Measurements from ENCODE around the gene FCHO1.

- TF ChIP-seq, protein P1, sequence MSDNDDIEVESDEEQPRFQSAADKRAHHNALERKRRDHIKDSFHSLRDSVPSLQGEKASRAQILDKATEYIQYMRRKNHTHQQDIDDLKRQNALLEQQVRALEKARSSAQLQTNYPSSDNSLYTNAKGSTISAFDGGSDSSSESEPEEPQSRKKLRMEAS (IDR thresholded peaks at IDR 0.05; ENCODE audit: low read depth, low read length), result no peak
- TF ChIP-seq, protein P2, sequence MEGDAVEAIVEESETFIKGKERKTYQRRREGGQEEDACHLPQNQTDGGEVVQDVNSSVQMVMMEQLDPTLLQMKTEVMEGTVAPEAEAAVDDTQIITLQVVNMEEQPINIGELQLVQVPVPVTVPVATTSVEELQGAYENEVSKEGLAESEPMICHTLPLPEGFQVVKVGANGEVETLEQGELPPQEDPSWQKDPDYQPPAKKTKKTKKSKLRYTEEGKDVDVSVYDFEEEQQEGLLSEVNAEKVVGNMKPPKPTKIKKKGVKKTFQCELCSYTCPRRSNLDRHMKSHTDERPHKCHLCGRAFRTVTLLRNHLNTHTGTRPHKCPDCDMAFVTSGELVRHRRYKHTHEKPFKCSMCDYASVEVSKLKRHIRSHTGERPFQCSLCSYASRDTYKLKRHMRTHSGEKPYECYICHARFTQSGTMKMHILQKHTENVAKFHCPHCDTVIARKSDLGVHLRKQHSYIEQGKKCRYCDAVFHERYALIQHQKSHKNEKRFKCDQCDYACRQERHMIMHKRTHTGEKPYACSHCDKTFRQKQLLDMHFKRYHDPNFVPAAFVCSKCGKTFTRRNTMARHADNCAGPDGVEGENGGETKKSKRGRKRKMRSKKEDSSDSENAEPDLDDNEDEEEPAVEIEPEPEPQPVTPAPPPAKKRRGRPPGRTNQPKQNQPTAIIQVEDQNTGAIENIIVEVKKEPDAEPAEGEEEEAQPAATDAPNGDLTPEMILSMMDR (IDR thresholded peaks at IDR 0.05; ENCODE audit: low read depth, low read length), result no peak
Measured at GRCh38 chr19:17826508-17827056, 75.3 kb downstream of the FCHO1 start.
